Left cardiac atrium (tissue), 4 donors: ENCODE results near the gene NUP62. TPM values are rescaled to one million over a fixed set of nuclear protein-coding genes. Genes with fewer than 3 reads are reported as not detected.
A peak's percentile ranks its signal among the peaks of the same experiment; 100 is the strongest.
"Not testable (repeated sequence)": the region's sequence is repeated elsewhere in the genome, so short reads cannot be mapped to it uniquely, and the experiment has no call there.

ENCODE experiments used
- ATAC-seq, 2 donors: fragments of 200-7000 bp; cut with Tn5 transposase; one replicate each; pipeline ENCODE4 v1.9.1; 2020; ENCODE audit warnings: mild to moderate bottlenecking in 2 of 2, moderate library complexity in 2 of 2
- DNase-seq: peaks from one replicate; pipeline ENCODE4 v3.0.0-alpha.2; 2020
- intact Hi-C, 2 donors: fragments of 100-400 bp; cut with DNase I; formaldehyde crosslinking; loops; one replicate each; pipeline versions ENCODE4 v1.14.1 to v1.15.1; 2022 to 2023
- long read RNA-seq: library from polyadenylated mRNA; unstranded; transcript quantifications from one replicate; pipeline ENCODE4 v2.0.0, GENCODE V29; 2021
- total RNA-seq, 2 donors: library from RNA; stranded (reverse); fragmentation: NEBNext Ultra II Directional; extraction: Animal tissue kit (Norgen Biotek cat#: 25700); gene quantifications; one replicate each; pipeline ENCODE4 v1.2.1, GENCODE V29; 2021
- donor health status: DM: no; HTN: yes; CAD: no.
- donor health status: DM: no; HTN: yes; CAD: no; lungs with severe emphysema.
- donor health status: DM: yes; HTN: yes; CAD: no.
- donor health status: Dilated cardiomyopathy.

Gene NUP62, protein sequence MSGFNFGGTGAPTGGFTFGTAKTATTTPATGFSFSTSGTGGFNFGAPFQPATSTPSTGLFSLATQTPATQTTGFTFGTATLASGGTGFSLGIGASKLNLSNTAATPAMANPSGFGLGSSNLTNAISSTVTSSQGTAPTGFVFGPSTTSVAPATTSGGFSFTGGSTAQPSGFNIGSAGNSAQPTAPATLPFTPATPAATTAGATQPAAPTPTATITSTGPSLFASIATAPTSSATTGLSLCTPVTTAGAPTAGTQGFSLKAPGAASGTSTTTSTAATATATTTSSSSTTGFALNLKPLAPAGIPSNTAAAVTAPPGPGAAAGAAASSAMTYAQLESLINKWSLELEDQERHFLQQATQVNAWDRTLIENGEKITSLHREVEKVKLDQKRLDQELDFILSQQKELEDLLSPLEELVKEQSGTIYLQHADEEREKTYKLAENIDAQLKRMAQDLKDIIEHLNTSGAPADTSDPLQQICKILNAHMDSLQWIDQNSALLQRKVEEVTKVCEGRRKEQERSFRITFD
- 10 to 100 TPM; 28.1 to 29.8 TPM for total RNA-seq
- long read RNA-seq, transcript NUP62-202 (2 exons, 3,479 nt) = major isoform, 22 of 48 reads
- long read RNA-seq, partial matches to known transcripts = 0 of 48 reads
- long read RNA-seq, other reads (novel, unspliced or antisense) = 15 of 48 reads

DNA sequence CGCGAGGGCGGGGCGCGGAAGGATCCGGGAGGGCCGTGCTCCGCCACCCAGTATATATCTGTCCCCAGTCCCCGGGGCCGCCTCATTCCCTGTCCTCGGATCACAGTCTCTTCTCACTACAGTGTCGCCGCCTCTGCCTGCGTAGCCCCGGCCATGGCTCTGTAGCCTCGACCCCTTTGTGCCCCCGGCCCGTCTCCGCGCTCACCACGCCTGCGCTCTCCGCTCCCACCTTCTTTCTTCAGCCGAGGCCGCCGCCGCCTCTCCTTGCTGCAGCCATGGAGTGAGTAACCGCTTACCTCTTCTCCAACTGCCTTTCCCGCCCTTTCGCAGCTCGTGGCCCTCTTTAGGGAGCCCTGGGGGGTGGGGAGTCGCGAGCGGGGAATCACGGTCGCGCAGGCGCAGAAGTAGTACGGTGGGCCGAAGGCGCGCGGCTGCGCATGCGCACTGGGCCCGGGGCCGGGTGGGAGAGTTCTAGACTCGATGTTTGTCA, at the start of gene NUP62, which contains the start of gene ATF5:
TSS of gene NUP62 (minus strand) at position 384 of the 490 bp plus-strand sequence. CDS start 19,697 bp downstream, outside the sequence.
TSS of gene ATF5 (plus strand) at position 85 of the 490 bp plus-strand sequence. CDS start 1,646 bp downstream, outside the sequence.
- intact Hi-C loops = no loop called here
- DNase-seq (peak; percentile 93), ATAC-seq (peak; percentile 79)

GRCh38 chr19:49978324-49978723, 49.0 kb upstream of the NUP62 start:
- intact Hi-C loops = no loop called here
- ATAC-seq = no peak
- DNase-seq = no peak

DNA sequence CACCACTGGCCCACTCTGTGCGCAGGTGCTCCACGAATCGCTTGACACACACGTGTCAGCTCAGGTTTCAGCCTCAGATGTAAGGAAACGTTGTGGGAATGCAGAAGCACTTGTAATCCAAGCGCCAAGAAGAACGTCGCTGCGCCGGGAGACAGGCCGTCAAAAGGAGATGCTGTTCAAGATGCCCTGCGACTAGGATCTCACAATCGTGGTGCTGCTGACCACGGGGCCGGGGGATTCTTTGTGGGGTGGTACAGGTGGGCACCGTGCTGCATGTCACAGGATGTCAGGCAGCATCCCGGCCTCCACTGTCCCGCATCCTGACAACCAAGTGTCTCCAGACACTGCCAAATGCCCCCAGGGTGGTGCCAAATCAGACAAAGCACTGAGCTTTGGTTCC, 48.6 kb upstream of the NUP62 start:
- ATAC-seq = no peak
- no peak for DNase-seq
- intact Hi-C loops = no loop called here

GRCh38 chr19:49977076-49977475, 47.8 kb upstream of the NUP62 start:
- DNase-seq (no peak), ATAC-seq (no peak)
- intact Hi-C loops = no loop called here

GRCh38 chr19:49976496-49976895, 47.2 kb upstream of the NUP62 start:
- DNase-seq (no peak), ATAC-seq (no peak)
- intact Hi-C loops = no loop called here

GRCh38 chr19:49975051-49975450, 45.7 kb upstream of the NUP62 start:
- ATAC-seq (no peak), DNase-seq (no peak)
- intact Hi-C loops = no loop called here

DNA sequence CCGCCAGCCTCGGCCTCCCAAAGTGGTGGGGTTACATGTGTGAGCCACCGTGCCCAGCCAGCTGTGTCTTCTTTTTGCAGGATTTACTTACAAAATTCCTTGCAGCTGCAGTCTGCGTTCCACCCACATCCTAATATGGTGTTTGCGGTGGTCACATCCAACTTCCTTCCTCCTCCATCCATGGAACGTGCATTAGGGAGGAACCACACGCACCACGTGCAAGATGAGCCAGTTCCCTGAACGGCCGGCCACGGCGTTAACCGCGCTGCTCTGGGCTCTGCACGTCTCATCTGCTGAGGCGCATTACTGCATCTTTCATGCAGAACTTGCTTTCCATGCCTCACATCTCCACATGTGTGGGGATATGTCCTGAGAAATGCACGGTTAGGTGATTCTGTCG, 44.7 kb upstream of the NUP62 start:
- ATAC-seq = peak in 1 of 2 donors; percentile 36

DNA sequence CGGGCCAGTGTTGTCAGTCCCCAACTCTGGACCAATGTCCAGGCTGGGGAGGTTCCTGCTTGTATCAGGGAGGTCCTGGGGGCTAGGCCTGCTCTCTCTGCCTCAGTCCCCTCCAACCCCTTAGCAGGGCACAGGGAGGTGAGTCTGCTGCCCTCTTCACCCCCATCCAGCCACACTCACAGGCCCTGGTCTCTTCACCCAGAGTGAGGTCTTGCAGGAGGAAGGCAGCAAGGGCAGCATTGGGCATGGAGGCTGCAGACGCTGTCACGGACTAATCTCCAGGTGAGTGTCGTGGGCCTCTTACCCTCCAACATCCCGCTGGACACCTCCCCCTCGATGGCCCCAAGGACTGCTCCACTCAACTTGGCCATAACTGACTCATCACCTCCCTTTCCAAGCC, 43.5 kb upstream of the NUP62 start:
- ATAC-seq = no peak
- intact Hi-C loops = no loop called here
- no peak for DNase-seq

More for the DNA sequence above, 44.7 kb upstream of the NUP62 start:
- peak; percentile 43 for DNase-seq
- intact Hi-C loops = no loop called here

DNA sequence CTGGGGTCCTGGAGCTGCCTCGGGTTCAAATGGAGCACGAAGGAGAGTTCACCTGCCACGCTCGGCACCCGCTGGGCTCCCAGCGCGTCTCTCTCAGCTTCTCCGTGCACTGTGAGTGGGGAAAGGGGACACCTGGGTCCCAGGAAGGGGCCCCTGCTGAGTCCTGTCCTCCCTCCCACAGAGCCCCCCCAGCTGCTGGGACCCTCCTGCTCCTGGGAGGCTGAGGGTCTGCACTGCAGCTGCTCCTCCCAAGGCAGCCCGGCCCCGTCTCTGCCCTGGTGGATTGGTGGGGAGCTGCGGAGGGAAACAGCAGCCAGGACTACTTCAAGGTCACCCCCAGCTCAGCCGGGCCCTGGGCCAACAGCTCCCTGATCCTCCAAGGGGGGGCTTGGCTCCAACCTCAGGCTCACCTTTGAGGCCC, 42.7 kb upstream of the NUP62 start:
- peak in 1 of 2 donors; percentile 24 for ATAC-seq
- no peak for DNase-seq
- intact Hi-C loops = no loop called here

DNA sequence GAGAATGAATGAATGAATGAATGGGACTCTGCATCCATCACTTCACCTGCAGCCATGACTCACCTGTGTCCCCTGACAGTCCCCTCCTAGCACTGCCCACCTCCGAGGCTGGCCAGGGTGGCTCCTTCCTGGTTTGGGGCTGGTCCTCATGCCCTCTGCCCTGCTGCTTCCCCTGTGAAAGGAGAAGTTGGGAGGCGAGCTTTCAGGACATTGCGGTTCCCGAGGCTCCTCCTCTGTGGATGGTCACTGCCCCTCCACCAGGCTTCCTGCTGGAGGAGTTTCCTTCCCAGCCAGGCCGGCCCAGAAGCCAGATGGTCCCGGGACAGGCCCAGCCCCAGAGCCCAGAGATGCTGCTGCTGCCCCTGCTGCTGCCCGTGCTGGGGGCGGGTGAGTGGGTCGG, 40.1 kb upstream of the NUP62 start:
- intact Hi-C loops, DNase-seq: not testable (repeated sequence)
- peak; percentile 45 to 73 for ATAC-seq

DNA sequence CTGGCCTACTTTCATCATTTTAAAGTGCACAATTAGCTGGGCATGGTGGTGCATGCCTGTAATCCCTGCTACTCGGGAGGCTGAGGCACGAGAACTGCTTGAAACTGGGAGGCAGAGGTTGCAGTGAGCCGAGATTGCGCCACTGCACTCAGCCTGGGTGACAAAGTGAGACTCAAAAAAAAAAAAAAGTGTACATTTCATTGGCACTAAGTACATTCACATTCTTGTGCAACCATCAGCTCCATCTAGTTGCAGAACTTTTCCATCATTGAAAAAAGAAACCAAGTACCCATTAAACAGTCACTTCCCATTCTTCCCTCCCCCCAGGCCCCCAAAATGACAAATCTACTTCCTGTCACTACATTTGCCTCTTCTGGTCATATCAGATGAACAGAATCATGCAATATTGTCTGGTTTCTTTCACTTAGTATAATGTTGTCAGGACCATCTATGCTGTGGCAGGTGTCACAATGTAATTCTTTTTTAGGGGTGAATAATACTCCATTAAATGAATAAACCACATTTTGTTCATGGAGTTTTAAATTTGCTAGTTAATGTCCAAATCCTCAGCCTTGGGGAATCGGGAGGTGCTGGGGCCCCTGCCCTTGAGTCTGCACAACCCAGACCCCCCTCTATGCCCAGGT, 39.1 kb upstream of the NUP62 start:
- intact Hi-C loops = no loop called here
- DNase-seq = no peak

GRCh38 chr19:49960980-49961379, 31.7 kb upstream of the NUP62 start, which contains the start of gene SIGLEC11:
TSS of gene SIGLEC11 (minus strand) at chr19:49961172. CDS start at chr19:49961081, 91 bp downstream.
- peak; percentile 38 to 69 for ATAC-seq
- intact Hi-C loops, DNase-seq: not testable (repeated sequence)

More for the DNA sequence above, 39.1 kb upstream of the NUP62 start:
- ATAC-seq = no peak

DNA sequence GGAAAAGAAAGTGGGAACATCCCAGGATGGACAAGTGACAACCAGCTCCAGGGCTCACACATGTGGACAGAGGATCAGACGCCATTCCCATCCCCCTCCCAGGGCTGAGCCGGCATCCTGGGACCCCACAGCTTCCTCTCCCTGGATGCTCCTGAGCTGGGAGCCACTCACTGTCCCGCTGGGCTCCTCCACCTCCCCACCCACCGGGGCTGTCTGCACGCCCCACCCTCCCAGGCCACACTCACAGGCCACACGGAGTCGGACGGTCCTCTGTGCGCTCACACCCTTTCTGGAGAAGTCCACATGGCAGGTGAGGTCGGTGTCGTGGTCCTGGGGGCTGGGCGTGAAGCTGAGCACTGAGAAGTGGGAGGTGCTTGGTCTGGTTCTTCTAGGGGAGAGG, 30.6 kb upstream of the NUP62 start:
- ATAC-seq, intact Hi-C loops, DNase-seq: not testable (repeated sequence)

GRCh38 chr19:49958596-49958995, 29.3 kb upstream of the NUP62 start:
- DNase-seq, intact Hi-C loops, ATAC-seq: not testable (repeated sequence)

- ATAC-seq, intact Hi-C loops, DNase-seq: not testable (repeated sequence)
Observed at GRCh38 chr19:49958144-49958543, 28.8 kb upstream of the NUP62 start.

GRCh38 chr19:49957262-49957915, 28.1 kb upstream of the NUP62 start:
- DNase-seq (no peak), ATAC-seq (no peak)
- intact Hi-C loops = no loop called here

DNA sequence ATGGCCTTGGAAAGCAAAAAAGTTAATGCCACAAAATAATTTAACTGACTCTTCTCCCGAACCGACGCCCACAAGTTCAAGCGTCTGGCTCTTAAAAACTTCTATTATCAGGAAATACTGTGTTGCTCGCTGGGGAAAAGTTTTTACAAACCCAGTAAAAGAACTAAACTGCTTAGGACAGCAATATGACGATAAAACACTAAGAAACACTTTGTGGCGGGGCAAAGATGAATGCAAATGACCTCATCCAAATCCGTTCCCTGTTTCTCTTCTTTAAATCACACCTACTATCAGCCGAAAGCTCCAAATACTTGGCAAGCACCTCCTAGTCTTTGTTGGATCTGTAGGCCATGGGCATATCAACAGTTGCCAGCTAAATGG, 26.8 kb upstream of the NUP62 start:
- intact Hi-C loops = no loop called here
- DNase-seq (no peak), ATAC-seq (peak in 1 of 2 donors; percentile 39)

GRCh38 chr19:49954933-49955332, 25.6 kb upstream of the NUP62 start:
- intact Hi-C loops = no loop called here
- DNase-seq (no peak), ATAC-seq (no peak)
